Testis (tissue), 3 donors: ENCODE results near the gene ARHGAP30. TPM values are rescaled to one million over a fixed set of nuclear protein-coding genes. Genes with fewer than 3 reads are reported as not detected.

Source experiments
- DNase-seq: peaks from one replicate; pipeline ENCODE4 v3.0.0-alpha.2; 2019
- H3K27ac ChIP-seq, 2 donors: fragments of 200-600 bp; sonication (generic); one replicate each; pipeline ENCODE4 v1.5.1; 2019
- H3K27me3 ChIP-seq: fragments of 200-600 bp; sonication (generic); one replicate; pipeline ENCODE4 v1.5.1; 2019
- H3K36me3 ChIP-seq: fragments of 200-600 bp; sonication (generic); one replicate; pipeline ENCODE4 v1.5.1; 2017; ENCODE audit warnings: low read depth; ENCODE audit errors: missing control alignments
- H3K4me1 ChIP-seq: fragments of 200-600 bp; sonication (generic); one replicate; pipeline ENCODE4 v1.5.1; 2019
- H3K4me3 ChIP-seq, 2 donors: fragments of 200-600 bp; sonication (generic); one replicate each; pipeline ENCODE4 v1.5.1; 2017 to 2019
- H3K9me3 ChIP-seq: fragments of 200-600 bp; sonication (generic); one replicate; pipeline ENCODE4 v1.5.1; 2017
- CTCF ChIP-seq, 3 experiments: fragments of 450-650 bp in 2 of 3; fragments of 200-600 bp in 1 of 3; sonication (generic) in 1 of 3; IDR thresholded peaks; one replicate each; pipeline ENCODE4 v1.5.1; 2016 to 2019; ENCODE audit warnings: antibody characterized with exemption in 3 of 3, mild to moderate bottlenecking in 2 of 3, moderate library complexity in 1 of 3
- POLR2A ChIP-seq: fragments of 450-650 bp; IDR thresholded peaks from one replicate; pipeline ENCODE4 v1.6.1; 2017; ENCODE audit warnings: antibody characterized with exemption, mild to moderate bottlenecking, moderate library complexity
- WGBS, 2 donors: methylation state at CpG; one replicate each; pipeline ENCODE4 v1.1.5; 2018; 5-methylcytosine and 5-hydroxymethylcytosine counted together
- intact Hi-C: fragments of 100-400 bp; cut with DNase I; formaldehyde crosslinking; loops from one replicate; pipeline ENCODE4 v1.15.1; 2023; ENCODE audit warnings: low total_unique reads
- polyA plus RNA-seq: library from polyadenylated mRNA; stranded (reverse); fragments of 350-450 nt; fragmentation: Illumina TruSeq; extraction: RNeasy Lipid Tissue Mini Kit (QIAGEN cat#74804); gene quantifications from one replicate; pipeline ENCODE4 v1.2.3, GENCODE V29; 2014; ENCODE audit warnings: low read depth, low replicate concordance; ENCODE audit not compliant: insufficient read depth
- total RNA-seq, 2 donors: library from RNA; depleted of rRNA; stranded (reverse); fragments of >200 nt; gene quantifications; one replicate each; pipeline ENCODE4 v1.2.3, GENCODE V29; 2016

ARHGAP30 gene
- total and polyA plus RNA-seq, 3 donors from 2014 or later = 0.79 to 5.4 (median 1.6) TPM

- Histone ChIP-seq H3K4me3 (no peak overlapping the region), H3K27ac (no peak overlapping the region), H3K4me1 (peaks cover 5% of the 10 kb centered on the region), H3K9me3 (no peaks in the 10 kb centered on the region), H3K36me3 (no peaks in the 10 kb centered on the region), H3K27me3 (no peaks in the 10 kb centered on the region)
- TF ChIP-seq CTCF (IDR thresholded peaks at IDR 0.05) = no peak
- TF ChIP-seq POLR2A = no peak
- intact Hi-C loops = no loop called here
- WGBS, 2 donors = 70 to 72% methylated on average over 4 of the region's 4 CpGs
- no peak for DNase-seq
Observed at GRCh38 chr1:161008869-161009510, 60.7 kb downstream of the ARHGAP30 start.

GRCh38 chr1:161007369-161007768, 62.3 kb downstream of the ARHGAP30 start:
- TF ChIP-seq POLR2A (no peak), CTCF (IDR thresholded peaks at IDR 0.05) (no peak)
- Histone ChIP-seq H3K9me3 (no peaks in the 10 kb centered on the region), H3K36me3 (no peaks in the 10 kb centered on the region), H3K27ac (no peak overlapping the region), H3K4me3 (no peak overlapping the region), H3K4me1 (no peaks in the 10 kb centered on the region), H3K27me3 (no peaks in the 10 kb centered on the region)
- intact Hi-C loops = no loop called here
- 96 to 98% methylated on average over 2 of the region's 2 CpGs for WGBS, 2 donors
- no peak for DNase-seq

- 80 to 81% methylated on average over 8 of the region's 8 CpGs for WGBS, 2 donors
- no peaks in the 10 kb centered on the region for H3K4me1 ChIP-seq
- TF ChIP-seq POLR2A (no peak), CTCF (IDR thresholded peaks at IDR 0.05) (no peak)
- no peak for DNase-seq
- no peaks in the 10 kb centered on the region for H3K27me3 ChIP-seq
- H3K36me3 ChIP-seq = no peaks in the 10 kb centered on the region
- intact Hi-C loops = no loop called here
- H3K27ac ChIP-seq = no peak overlapping the region
- no peaks in the 10 kb centered on the region for H3K9me3 ChIP-seq
- H3K4me3 ChIP-seq = no peak overlapping the region
Observed at GRCh38 chr1:161006563-161006962, 63.1 kb downstream of the ARHGAP30 start.

- Histone ChIP-seq H3K4me1 (no peaks in the 10 kb centered on the region), H3K27me3 (no peaks in the 10 kb centered on the region), H3K4me3 (no peak overlapping the region), H3K36me3 (no peaks in the 10 kb centered on the region), H3K27ac (no peak overlapping the region), H3K9me3 (no peaks in the 10 kb centered on the region)
- 71% methylated on average over 5 of the region's 5 CpGs for WGBS, 2 donors
- intact Hi-C loops = no loop called here
- no peak for TF ChIP-seq POLR2A
- no peak for TF ChIP-seq CTCF (IDR thresholded peaks at IDR 0.05)
- no peak for DNase-seq
Observed at GRCh38 chr1:161001525-161001924, 68.2 kb downstream of the ARHGAP30 start.
